HEK293T (cell line): ENCODE data around the gene GTF2H1.

ENCODE experiments used
- ARNT ChIP-seq: fragments of 450-650 bp; IDR thresholded peaks from 2 replicates; pipeline ENCODE4 v1.6.1; 2017; ENCODE audit warnings: mild to moderate bottlenecking
- FOXK2 ChIP-seq: fragments of 450-650 bp; IDR thresholded peaks from 2 replicates; pipeline ENCODE4 v1.6.1; 2016; ENCODE audit warnings: mild to moderate bottlenecking
- HDGF ChIP-seq: fragments of 450-650 bp; IDR thresholded peaks from 2 replicates; pipeline ENCODE4 v1.6.1; 2017; ENCODE audit warnings: antibody characterized with exemption, borderline replicate concordance
- NFRKB ChIP-seq: fragments of 450-650 bp; IDR thresholded peaks from 2 replicates; pipeline ENCODE4 v1.6.1; 2016; ENCODE audit warnings: mild to moderate bottlenecking, moderate library complexity
- TARDBP ChIP-seq: fragments of 450-650 bp; IDR thresholded peaks from 2 replicates; pipeline ENCODE4 v1.6.1; 2016

DNA sequence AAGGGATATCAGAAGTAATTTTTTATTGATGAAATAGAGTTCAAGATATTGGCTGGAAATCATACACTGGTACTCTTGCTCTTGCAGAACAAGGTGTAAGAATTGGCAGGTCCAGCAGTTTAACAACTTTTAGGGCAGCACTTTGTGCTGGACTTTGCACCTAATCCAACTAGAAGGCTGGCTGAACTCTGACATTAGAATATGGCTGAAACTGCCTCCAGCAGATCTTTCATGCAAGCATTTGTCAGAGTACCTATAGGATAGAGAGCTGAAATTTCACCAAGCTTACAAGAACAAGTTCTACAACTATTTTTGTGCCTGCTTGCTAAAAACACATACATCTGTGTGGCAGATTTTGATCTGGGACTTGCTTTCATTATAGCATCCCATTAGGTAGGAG is 17.6 kb upstream of the GTF2H1 start:
- TF ChIP-seq NFRKB (no peak), FOXK2 (no peak), HDGF (no peak), TARDBP (no peak), ARNT (no peak)
